GM12878 (cell line): ENCODE measurements around the gene CSRNP2. TPM values are rescaled to one million over a fixed set of nuclear protein-coding genes. Genes with fewer than 3 reads are reported as not detected.

Experiments
- ATAC-seq: fragments of 200-7000 bp; cut with Tn5 transposase; 3 replicates; pipeline ENCODE4 v1.9.1; 2020; ENCODE audit warnings: mild to moderate bottlenecking, moderate library complexity
- BruUV-seq: library from RNA; stranded (reverse); fragments of 400-500 nt; replicated peaks from 2 replicates; lab custom pipeline; 2021; lab: Mats Ljungman, UMichigan
- CTCF ChIA-PET: fragments of 300-600 bp; sonication (Branson Sonifier 250); formaldehyde crosslinking; extraction: SDS; loops from one replicate; lab custom pipeline; 2021; ENCODE audit warnings: inconsistent platforms; lab: Yijun Ruan, JAX
- POLR2A ChIA-PET: fragments of 350-600 bp; formaldehyde crosslinking; extraction: SDS; loops from one replicate; lab custom pipeline; 2021; ENCODE audit warnings: inconsistent platforms; lab: Charles Lee
- RAD21 ChIA-PET: fragments of 300-600 bp; sonication (Branson Sonifier 250); formaldehyde crosslinking; loops from one replicate; lab custom pipeline; 2023; ENCODE audit warnings: antibody characterized with exemption; ENCODE audit not compliant: unreplicated experiment; lab: Charles Lee
- SMC1A ChIA-PET: fragments of 300-600 bp; sonication (Branson Sonifier 250); formaldehyde crosslinking; loops from one replicate; lab custom pipeline; 2023; ENCODE audit not compliant: unreplicated experiment, uncharacterized antibody; lab: Charles Lee
- DNase-seq: peaks from one replicate; pipeline ENCODE4 v3.0.0-alpha.2; 2011; ENCODE audit warnings: low read depth, low spot score
- FAIRE-seq: peaks from 3 replicates; lab custom pipeline; 2011; peaks lifted over from hg19 to GRCh38; lab: Jason Lieb, UNC
- H2AFZ ChIP-seq: 2 replicates; pipeline ENCODE4 v1.6.0; 2011; ENCODE audit warnings: low read depth, low read length, control low read depth; ENCODE audit not compliant: control insufficient read depth
- H3K27ac ChIP-seq: 2 replicates; pipeline ENCODE4 v1.5.1; 2011; ENCODE audit warnings: control low read depth; ENCODE audit not compliant: control insufficient read depth, insufficient read depth
- H3K27me3 ChIP-seq, 2 experiments: replicated peaks in 1 of 2; 2 replicates each; pipeline versions ENCODE4 v1.6.0 to v1.6.1; 2011; ENCODE audit warnings: low read length in 1 of 2; ENCODE audit not compliant: control insufficient read depth in 2 of 2, insufficient read depth in 2 of 2
- H3K36me3 ChIP-seq, 2 experiments: 2 replicates each; pipeline ENCODE4 v1.5.1; 2011; ENCODE audit warnings: low read length in 1 of 2; ENCODE audit not compliant: control insufficient read depth in 2 of 2, insufficient read depth in 2 of 2
- H3K4me1 ChIP-seq: 2 replicates; pipeline ENCODE4 v1.6.1; 2011; ENCODE audit warnings: mild to moderate bottlenecking, low read length, moderate library complexity, mixed read lengths; ENCODE audit not compliant: control insufficient read depth, insufficient read depth
- H3K4me2 ChIP-seq: 2 replicates; pipeline ENCODE4 v1.6.0; 2011; ENCODE audit warnings: control low read depth; ENCODE audit not compliant: control insufficient read depth, insufficient read depth
- H3K4me3 ChIP-seq: fragments of 200-600 bp; sonication (generic); 2 replicates; pipeline ENCODE4 v1.5.1; 2016
- H3K79me2 ChIP-seq: 2 replicates; pipeline ENCODE4 v1.6.0; 2011; ENCODE audit warnings: low read length; ENCODE audit not compliant: control insufficient read depth, insufficient read depth
- H3K9ac ChIP-seq: 2 replicates; pipeline ENCODE4 v1.8.0; 2011; ENCODE audit warnings: low read length, control low read depth, mixed read lengths; ENCODE audit not compliant: control insufficient read depth, insufficient read depth
- H3K9me3 ChIP-seq: replicated peaks from 3 replicates; pipeline ENCODE4 v1.5.1; 2011; ENCODE audit warnings: mild to moderate bottlenecking, low read length; ENCODE audit not compliant: control insufficient read depth, insufficient read depth
- H4K20me1 ChIP-seq: 2 replicates; pipeline ENCODE4 v1.6.0; 2011; ENCODE audit not compliant: control insufficient read depth, insufficient read depth
- BMI1 ChIP-seq: fragments of 450-650 bp; IDR thresholded peaks from 2 replicates; pipeline ENCODE4 v1.6.1; 2016; ENCODE audit warnings: mild to moderate bottlenecking, moderate library complexity, borderline replicate concordance
- CEBPB ChIP-seq, 2 experiments: fragments of 150-350 bp in 1 of 2; IDR thresholded peaks; 2 replicates each; pipeline ENCODE4 v1.6.1; 2012 to 2014; ENCODE audit warnings: low read depth in 2 of 2, low read length in 2 of 2, borderline replicate concordance in 1 of 2, inconsistent platforms in 1 of 2
- E2F4 ChIP-seq: IDR thresholded peaks from 2 replicates; pipeline ENCODE4 v1.6.1; 2012; ENCODE audit warnings: low read depth, low read length, improper control_type of control experiment
- EZH2 ChIP-seq: IDR thresholded peaks from 2 replicates; pipeline ENCODE4 v1.6.1; 2012; ENCODE audit warnings: low read depth, mild to moderate bottlenecking, control low read depth, inconsistent platforms, low read length, borderline replicate concordance; ENCODE audit not compliant: control insufficient read depth
- FOS ChIP-seq: IDR thresholded peaks from 3 replicates; pipeline ENCODE4 v1.6.1; 2011; ENCODE audit warnings: borderline replicate concordance; ENCODE audit not compliant: insufficient read length; ENCODE audit errors: extremely low read depth
- IKZF2 ChIP-seq, 2 experiments: fragments of 450-650 bp; IDR thresholded peaks; 2 replicates each; pipeline ENCODE4 v1.6.1; 2017; ENCODE audit warnings: mild to moderate bottlenecking in 2 of 2, moderate library complexity in 2 of 2
- KAT2A ChIP-seq: conservative IDR thresholded peaks from 2 replicates; pipeline ENCODE4 v1.6.1; 2011; ENCODE audit warnings: low read depth, low read length; ENCODE audit not compliant: control insufficient read depth
- LARP7 ChIP-seq: fragments of 450-650 bp; IDR thresholded peaks from 2 replicates; pipeline ENCODE4 v1.6.1; 2017; ENCODE audit warnings: mild to moderate bottlenecking
- MYC ChIP-seq: IDR thresholded peaks from 2 replicates; pipeline ENCODE4 v1.6.1; 2011; ENCODE audit warnings: mild to moderate bottlenecking, low read length, moderate library complexity, inconsistent platforms; ENCODE audit not compliant: insufficient read depth, insufficient replicate concordance, insufficient read length, severe bottlenecking
- NFIC ChIP-seq: IDR thresholded peaks from 2 replicates; pipeline ENCODE4 v1.6.1; 2012; ENCODE audit warnings: low read depth, mild to moderate bottlenecking, inconsistent platforms, low read length, moderate library complexity
- RAD51 ChIP-seq: fragments of 450-650 bp; IDR thresholded peaks from 2 replicates; pipeline ENCODE4 v1.6.1; 2016; ENCODE audit warnings: moderate library complexity, mild to moderate bottlenecking, inconsistent platforms
- SMC3 ChIP-seq: IDR thresholded peaks from 2 replicates; pipeline ENCODE4 v1.6.1; 2011; ENCODE audit warnings: low read length, improper control_type of control experiment, borderline replicate concordance
- SREBF1 ChIP-seq: IDR thresholded peaks from 2 replicates; pipeline ENCODE4 v1.6.1; 2012; ENCODE audit warnings: mild to moderate bottlenecking, low read length
- ZBTB40 ChIP-seq: fragments of 450-650 bp; IDR thresholded peaks from 2 replicates; pipeline ENCODE4 v1.6.1; 2016; ENCODE audit warnings: mild to moderate bottlenecking, moderate library complexity, borderline replicate concordance
- ZNF217 ChIP-seq: fragments of 450-650 bp; IDR thresholded peaks from 2 replicates; pipeline ENCODE4 v1.6.1; 2017; ENCODE audit warnings: antibody characterized with exemption, mild to moderate bottlenecking
- WGBS: methylation state at CpG from one replicate; pipeline ENCODE4 v1.1.6; 2016; ENCODE audit warnings: low lambda C conversion rate; ENCODE audit not compliant: insufficient replicate concordance, insufficient coverage; ENCODE audit errors: missing lambda C conversion rate; 5-methylcytosine and 5-hydroxymethylcytosine counted together
- in situ Hi-C: fragments of 300-500 bp; cut with MboI; formaldehyde crosslinking; loops from 9 replicates; pipeline ENCODE4 v1.14.3; 2018; ENCODE audit warnings: mixed read lengths
- intact Hi-C: fragments of 100-400 bp; cut with micrococcal nuclease; formaldehyde crosslinking; loops from one replicate; pipeline ENCODE4 v1.14.2; 2022; ENCODE audit not compliant: unreplicated experiment
- polyA plus RNA-seq, 11 experiments: library from polyadenylated mRNA; depleted of rRNA in 4 of 11; unstranded in 6 of 11; stranded (reverse) in 5 of 11; fragments of >200 nt; fragmentation: Nextera tagmentation in 4 of 11; fragmentation: Illumina TruSeq in 1 of 11; extraction: Ambion mirVana in 4 of 11; extraction: Trizol in 1 of 11; gene quantifications; 1 replicate in 1 of 11; 2 replicates in 10 of 11; pipeline versions ENCODE4 v1.2.1 to v1.2.3, GENCODE V29; 2011 to 2016; ENCODE audit warnings: inconsistent platforms in 2 of 11, missing spikeins in 2 of 11, low read depth in 1 of 11
- total RNA-seq, 4 experiments: library from RNA; depleted of rRNA in 3 of 4; stranded (reverse); fragments of >200 nt in 3 of 4; fragmentation: Illumina TruSeq in 1 of 4; extraction: Trizol in 1 of 4; gene quantifications; 2 replicates each; pipeline versions ENCODE4 v1.2.1 to v1.2.3, GENCODE V29; 2013 to 2021

The CSRNP2 gene
- total and polyA plus RNA-seq, 10 of the 15 experiments (the other 5 are each of a cell fraction or from before 2014, with no cell fraction given) = 1.2 to 12.1 (median 6.3) TPM

- TF ChIP-seq IKZF2 (IDR thresholded peaks at IDR 0.05) (no peak), MYC (no peak)
- TF ChIP-seq, all 136 proteins: peak for 0
These were observed 2.0 kb downstream of the CSRNP2 start (continued) for GRCh38 chr12:51081421-51081820.

DNA sequence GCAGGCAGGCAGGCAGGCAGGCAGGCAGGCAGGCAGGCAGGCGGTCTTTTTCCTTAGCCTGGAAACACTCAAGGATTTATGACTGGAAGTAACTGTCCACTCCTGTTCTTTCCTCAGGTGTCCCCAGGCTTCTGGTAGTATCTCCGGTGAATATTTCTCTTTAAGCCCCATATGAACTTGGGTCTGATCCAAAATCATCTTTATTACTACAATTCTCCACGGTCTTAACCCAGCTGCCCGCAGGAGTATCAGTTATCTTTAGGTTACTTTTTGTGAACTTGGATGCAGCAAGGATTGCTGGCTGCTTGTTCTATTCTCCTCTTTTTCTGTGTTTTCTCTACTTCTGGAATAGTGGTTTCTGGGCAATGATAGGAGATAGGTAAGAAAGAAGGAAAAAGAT lies 3.3 kb downstream of the CSRNP2 start:
- no TSS peak for BruUV-seq
- Histone ChIP-seq H4K20me1 (no peaks in the 10 kb centered on the region), H3K4me2 (no peak overlapping the region), H3K9me3 (no peaks in the 10 kb centered on the region), H3K4me1 (no peaks in the 10 kb centered on the region), H3K9ac (no peak overlapping the region), H2AFZ (no peak overlapping the region), H3K79me2 (no peaks in the 10 kb centered on the region; the same call in 1 of the 2 replicates), H3K4me3 (no peak overlapping the region), H3K36me3 (no peaks in the 10 kb centered on the region), H3K27ac (no peak overlapping the region), H3K27me3 (no peaks in the 10 kb centered on the region)
- 100% methylated on average over 4 of the region's 4 CpGs for WGBS
- in situ Hi-C loops (no loop called here), intact Hi-C loops (no loop called here)
- TF ChIP-seq E2F4 (no peak), SMC3 (no peak), LARP7 (no peak), KAT2A (no peak), ZNF217 (no peak), BMI1 (no peak), RAD51 (no peak), SREBF1 (no peak), ZBTB40 (no peak), CEBPB (IDR thresholded peaks at IDR 0.05; ENCODE audit: borderline replicate concordance in 1 of 2, low read depth in 2 of 2, low read length in 2 of 2) (no peak), NFIC (no peak), EZH2 (no peak), FOS (no peak)
- ChIA-PET SMC1A (no interaction called here), RAD21 (no interaction called here), CTCF (interaction anchor here (0.7 to 1.3 kb wide), 2 partner anchors 163 to 261 kb away, joined by 3 to 4 read pairs; no protein-coding TSS in a partner anchor), POLR2A (interaction anchor here (0.6 to 0.7 kb wide), 4 partner anchors 85 to 1860 kb away, joined by 3 to 4 read pairs (median 3); partner anchors contain the start of gene POU6F1)
- no peak for FAIRE-seq
- no peak for ATAC-seq
- DNase-seq = no peak
